NT2/D1 (cell line): ENCODE results near the gene ASB4.

Experiments used
- YY1 ChIP-seq: IDR thresholded peaks from 2 replicates; pipeline ENCODE4 v1.6.1; 2011; ENCODE audit not compliant: insufficient read length, insufficient read depth
- ZNF274 ChIP-seq: IDR thresholded peaks from 2 replicates; pipeline ENCODE4 v1.6.1; 2011; ENCODE audit warnings: mild to moderate bottlenecking, low read depth, low read length

- TF ChIP-seq ZNF274 (no peak), YY1 (no peak)
These were observed 97.0 kb downstream of the ASB4 start for GRCh38 chr7:95582578-95583293.
